ENCODE measurements around the gene PRPSAP1. TPM values are rescaled to one million over a fixed set of nuclear protein-coding genes. Genes with fewer than 3 reads are reported as not detected.

The PRPSAP1 gene, protein sequence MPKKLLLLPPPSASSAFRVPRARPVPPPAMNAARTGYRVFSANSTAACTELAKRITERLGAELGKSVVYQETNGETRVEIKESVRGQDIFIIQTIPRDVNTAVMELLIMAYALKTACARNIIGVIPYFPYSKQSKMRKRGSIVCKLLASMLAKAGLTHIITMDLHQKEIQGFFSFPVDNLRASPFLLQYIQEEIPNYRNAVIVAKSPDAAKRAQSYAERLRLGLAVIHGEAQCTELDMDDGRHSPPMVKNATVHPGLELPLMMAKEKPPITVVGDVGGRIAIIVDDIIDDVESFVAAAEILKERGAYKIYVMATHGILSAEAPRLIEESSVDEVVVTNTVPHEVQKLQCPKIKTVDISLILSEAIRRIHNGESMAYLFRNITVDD
- total RNA-seq, result 29.9 and 39.1 TPM in 2 replicates

GRCh38 chr17:76353599-76354316 lies at the start of gene PRPSAP1:
Gene PRPSAP1 (minus strand): TSS chr17:76353916. CDS start chr17:76353703, 213 bp downstream.

DNA sequence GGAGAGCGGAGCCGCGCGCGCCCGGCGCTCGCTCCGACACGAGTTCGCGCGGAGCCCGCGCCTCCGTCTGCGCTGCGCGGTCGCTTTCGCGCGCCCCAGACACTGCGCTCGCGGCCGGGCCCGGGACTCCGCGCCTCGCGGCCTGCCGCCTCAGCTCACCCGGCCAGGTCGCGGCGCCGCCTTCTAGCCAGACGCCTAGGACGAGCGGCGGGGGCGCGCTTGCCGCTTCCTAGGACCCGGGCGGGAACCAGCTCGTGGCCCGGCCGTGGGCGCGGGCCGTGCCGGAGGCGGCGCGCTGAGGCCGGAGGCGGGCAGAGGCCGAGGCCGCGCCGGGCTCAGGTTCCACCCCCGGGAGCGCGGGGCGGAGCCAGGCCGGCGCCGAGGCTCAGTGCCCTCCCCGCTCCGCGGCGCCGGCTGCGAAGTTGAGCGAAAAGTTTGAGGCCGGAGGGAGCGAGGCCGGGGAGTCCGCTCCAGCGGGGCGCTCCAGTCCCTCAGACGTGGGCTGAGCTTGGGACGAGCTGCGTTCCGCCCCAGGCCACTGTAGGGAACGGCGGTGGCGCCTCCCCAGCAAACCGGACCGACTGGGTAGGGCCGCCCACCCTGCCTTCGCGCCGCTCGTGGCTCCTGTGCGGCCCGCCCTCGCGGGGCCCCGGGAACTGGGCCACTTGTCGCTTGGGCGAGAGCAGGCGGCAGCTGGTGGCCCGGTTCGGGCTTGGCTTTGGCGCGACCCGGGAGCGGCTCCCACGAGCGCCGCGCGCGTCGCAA lies 30.7 kb upstream of the PRPSAP1 start, which contains the start of gene SPHK1:
SPHK1 (plus strand) TSS at position 388 of the 765 bp plus-strand sequence. CDS start 1,036 bp downstream, outside the sequence.

DNA sequence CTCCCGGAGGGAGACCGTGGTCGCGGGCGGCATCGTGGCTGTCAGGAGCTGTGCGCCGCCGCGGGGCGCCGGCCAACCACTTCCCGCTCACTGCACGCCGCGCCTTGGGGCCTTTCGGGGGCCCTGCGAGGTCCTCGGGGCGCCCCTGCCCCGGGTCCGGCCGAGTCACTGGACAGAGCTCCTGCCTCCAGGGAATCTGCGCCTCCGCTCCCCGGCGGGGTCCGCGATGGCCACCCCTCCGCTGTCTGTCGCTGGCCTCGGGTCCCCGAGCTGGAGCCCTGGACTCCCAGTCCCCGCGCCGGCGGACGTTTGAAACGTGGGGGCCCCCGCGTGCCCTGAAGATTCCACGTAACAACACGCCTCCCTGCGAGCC lies 45.8 kb downstream of the PRPSAP1 start, which contains the start of gene QRICH2:
QRICH2 (minus strand) TSS at position 311 of the 373 bp plus-strand sequence; CDS start at position 33, 278 bp downstream.

GRCh38 chr17:76264755-76265623 lies 88.7 kb downstream of the PRPSAP1 start, which contains the start of gene UBALD2:
Gene UBALD2 (plus strand): TSS chr17:76265348. CDS start chr17:76265506, 158 bp downstream.

Other genes with a start within 250 kb of the PRPSAP1 start
- gene FOXJ1, start 212.7 kb downstream of the PRPSAP1 start, total RNA-seq, result not detected in 2 replicates
- under 0.01 TPM in 2 replicates for gene RNF157, start 113.4 kb downstream of the PRPSAP1 start, total RNA-seq
- gene UBALD2, start 88.6 kb downstream of the PRPSAP1 start, total RNA-seq, result 1.7 and 2.9 TPM in 2 replicates
- gene QRICH2, start 45.6 kb downstream of the PRPSAP1 start, total RNA-seq, result 2.7 and 2.8 TPM in 2 replicates
- gene SPHK1, start 30.7 kb upstream of the PRPSAP1 start, total RNA-seq, result 63.7 and 160 TPM in 2 replicates
- gene UBE2O, start 99.2 kb upstream of the PRPSAP1 start, total RNA-seq, result 17.5 and 28.4 TPM in 2 replicates
- gene AANAT, start 113.7 kb upstream of the PRPSAP1 start, total RNA-seq, result not detected in 2 replicates
- 3.1 and 8.2 TPM in 2 replicates for gene RHBDF2, start 147.5 kb upstream of the PRPSAP1 start, total RNA-seq
- gene CYGB, start 183.8 kb upstream of the PRPSAP1 start, total RNA-seq, result 25.1 and 65.4 TPM in 2 replicates
- 1.9 and 11.0 TPM in 2 replicates for gene PRCD, start 186.1 kb upstream of the PRPSAP1 start, total RNA-seq
- 0.96 and 1.1 TPM in 2 replicates for gene ST6GALNAC2, start 231.9 kb upstream of the PRPSAP1 start, total RNA-seq

Data from regular cardiac myocyte (primary cell).